SK-N-SH (cell line): ENCODE measurements around the gene KCNJ10. TPM values are rescaled to one million over a fixed set of nuclear protein-coding genes. Genes with fewer than 3 reads are reported as not detected.

Experiments
- CTCF ChIA-PET: fragments of 300-600, 350-600 bp; formaldehyde crosslinking; extraction: SDS; loops from one replicate; lab custom pipeline; 2021; lab: Yijun Ruan, JAX
- POLR2A ChIA-PET: fragments of 350-600 bp; sonication (Branson Sonifier 250); formaldehyde crosslinking; extraction: SDS; loops from one replicate; lab custom pipeline; 2020; ENCODE audit warnings: antibody characterized with exemption, inconsistent platforms; lab: Yijun Ruan, JAX
- DNase-seq: peaks from one replicate; pipeline ENCODE4 v3.0.0; 2012
- H2AFZ ChIP-seq: fragments of 200-600 bp; sonication (generic); 2 replicates; pipeline ENCODE4 v1.8.1; 2016; ENCODE audit warnings: antibody characterized with exemption, mild to moderate bottlenecking, low read depth
- H3F3A ChIP-seq: fragments of 200-600 bp; sonication (generic); replicated peaks from 2 replicates; pipeline ENCODE3; 2016; ENCODE audit warnings: antibody characterized with exemption, mild to moderate bottlenecking; ENCODE audit not compliant: insufficient read depth
- H3K27ac ChIP-seq, 2 experiments: fragments of 200-500 bp in 1 of 2; fragments of 200-600 bp in 1 of 2; sonication (Bioruptor generic) in 1 of 2; sonication (generic), shearing (Covaris generic) in 1 of 2; 2 replicates each; pipeline versions ENCODE4 v1.5.1 to v1.6.1; 2014 to 2016; ENCODE audit warnings: low read depth in 2 of 2, inconsistent platforms in 1 of 2, low read length in 1 of 2, mild to moderate bottlenecking in 1 of 2, mixed read lengths in 1 of 2
- H3K27me3 ChIP-seq: fragments of 200-600 bp; sonication (generic), shearing (Covaris generic); 2 replicates; pipeline ENCODE4 v1.6.1; 2016; ENCODE audit warnings: mixed run types; ENCODE audit not compliant: insufficient read depth
- H3K36me3 ChIP-seq, 2 experiments: fragments of 200-500 bp in 1 of 2; fragments of 200-600 bp in 1 of 2; sonication (Bioruptor generic) in 1 of 2; sonication (generic) in 1 of 2; replicated peaks in 1 of 2; 2 replicates each; pipeline versions ENCODE3 to v1.5.1; 2014 to 2016; ENCODE audit warnings: low read length in 1 of 2, mild to moderate bottlenecking in 1 of 2; ENCODE audit not compliant: insufficient read depth in 2 of 2, control insufficient read depth in 1 of 2
- H3K4me1 ChIP-seq, 2 experiments: fragments of 200-500 bp in 1 of 2; fragments of 200-600 bp in 1 of 2; sonication (Bioruptor generic) in 1 of 2; sonication (generic), shearing (Covaris generic) in 1 of 2; 2 replicates each; pipeline versions ENCODE4 v1.5.1 to v1.6.1; 2014 to 2016; ENCODE audit warnings: low read depth in 1 of 2, low read length in 1 of 2, mixed run types in 1 of 2; ENCODE audit not compliant: insufficient read depth in 2 of 2, control insufficient read depth in 1 of 2
- H3K4me2 ChIP-seq: fragments of 200-600 bp; sonication (generic), shearing (Covaris generic); 2 replicates; pipeline ENCODE4 v1.6.1; 2017; ENCODE audit warnings: mixed run types
- H3K4me3 ChIP-seq, 2 experiments: fragments of 200-500 bp in 1 of 2; fragments of 200-600 bp in 1 of 2; sonication (Bioruptor generic) in 1 of 2; sonication (generic), shearing (Covaris generic) in 1 of 2; 2 replicates each; pipeline versions ENCODE4 v1.5.1 to v1.8.1; 2014 to 2016; ENCODE audit warnings: low read depth in 2 of 2, inconsistent platforms in 1 of 2, low read length in 1 of 2, mild to moderate bottlenecking in 1 of 2, mixed read lengths in 1 of 2, moderate library complexity in 1 of 2
- H3K79me2 ChIP-seq: fragments of 200-600 bp; sonication (generic); 2 replicates; pipeline ENCODE4 v1.8.1; 2017; ENCODE audit warnings: mild to moderate bottlenecking; ENCODE audit not compliant: insufficient read depth
- H3K9ac ChIP-seq: fragments of 200-600 bp; sonication (generic); 2 replicates; pipeline ENCODE4 v1.6.1; 2017; ENCODE audit warnings: mixed run types
- H3K9me2 ChIP-seq: fragments of 200-600 bp; sonication (generic); 2 replicates; pipeline ENCODE4 v1.6.1; 2017; ENCODE audit warnings: mixed run types
- H3K9me3 ChIP-seq: fragments of 200-600 bp; sonication (generic); 2 replicates; pipeline ENCODE4 v1.6.1; 2017; ENCODE audit warnings: mixed run types, mild to moderate bottlenecking, moderate library complexity
- H4K20me1 ChIP-seq: fragments of 200-600 bp; sonication (generic); 2 replicates; pipeline ENCODE4 v1.6.1; 2017; ENCODE audit warnings: mild to moderate bottlenecking, mixed run types; ENCODE audit not compliant: insufficient read depth
- CTCF ChIP-seq: fragments of 200-600 bp; sonication (generic); IDR thresholded peaks from 2 replicates; pipeline ENCODE4 v1.6.1; 2017; ENCODE audit warnings: antibody characterized with exemption, mild to moderate bottlenecking, moderate library complexity
- EP300 ChIP-seq, 2 experiments: IDR thresholded peaks; 2 replicates each; pipeline versions ENCODE4 v1.4.0 to v1.6.1; 2012; ENCODE audit warnings: borderline replicate concordance in 1 of 2, low read depth in 1 of 2, low read length in 1 of 2
- EZH2phosphoT487 ChIP-seq: fragments of 200-600 bp; sonication (generic); IDR thresholded peaks from 2 replicates; pipeline ENCODE4 v1.6.1; 2017; ENCODE audit warnings: low read depth, mixed run types, mild to moderate bottlenecking, antibody characterized with exemption, moderate library complexity, borderline replicate concordance
- FOXM1 ChIP-seq: IDR thresholded peaks from 2 replicates; pipeline ENCODE4 v1.4.0; 2012; ENCODE audit warnings: low read depth, mild to moderate bottlenecking
- GATA2 ChIP-seq: sonication (generic); formaldehyde crosslinking; IDR thresholded peaks from 2 replicates; pipeline ENCODE4 v1.5.0; 2020; ENCODE audit warnings: mild to moderate bottlenecking, missing genetic modification reagents
- MEF2A ChIP-seq: IDR thresholded peaks from 2 replicates; pipeline ENCODE4 v1.4.0; 2012; ENCODE audit warnings: low read depth, borderline replicate concordance
- PBX3 ChIP-seq: IDR thresholded peaks from 2 replicates; pipeline ENCODE4; 2012
- RCOR1 ChIP-seq: fragments of 150-350 bp; IDR thresholded peaks from 2 replicates; pipeline ENCODE4 v1.6.1; 2017; ENCODE audit warnings: antibody characterized with exemption, low read length
- REST ChIP-seq: IDR thresholded peaks from 2 replicates; pipeline ENCODE4 v1.6.1; 2012; ENCODE audit warnings: mild to moderate bottlenecking, low read depth, low read length, moderate library complexity
- RFX5 ChIP-seq: IDR thresholded peaks from 2 replicates; pipeline ENCODE4 v1.6.1; 2012; ENCODE audit warnings: mild to moderate bottlenecking, improper control_type of control experiment, low read length
- SMC3 ChIP-seq: IDR thresholded peaks from 2 replicates; pipeline ENCODE4 v1.6.1; 2012; ENCODE audit warnings: low read depth, low read length, improper control_type of control experiment
- USF1 ChIP-seq: IDR thresholded peaks from 2 replicates; pipeline ENCODE4 v1.4.0; 2012; ENCODE audit warnings: low read depth, borderline replicate concordance
- YY1 ChIP-seq: IDR thresholded peaks from 2 replicates; pipeline ENCODE4 v1.4.0; 2012; ENCODE audit warnings: low read depth, mild to moderate bottlenecking
- ZBTB33 ChIP-seq: IDR thresholded peaks from 2 replicates; pipeline ENCODE4 v1.4.0; 2012; ENCODE audit warnings: low read depth, borderline replicate concordance
- WGBS: methylation state at CpG from one replicate; pipeline ENCODE4 v1.1.6; 2017; ENCODE audit warnings: low lambda C conversion rate; 5-methylcytosine and 5-hydroxymethylcytosine counted together
- polyA plus RNA-seq, 3 experiments: library from polyadenylated mRNA; depleted of rRNA; stranded (reverse); fragments of >200 nt; gene quantifications; 2 replicates each; pipeline ENCODE4 v1.2.3, GENCODE V29; 2012

Gene KCNJ10
- polyA plus RNA-seq, 1 of the 3 experiments (the other 2 are of a cell fraction), result not detected

GRCh38 chr1:159974350-159974965 is 95.5 kb downstream of the KCNJ10 start:
- Histone ChIP-seq H3K79me2 (no peaks in the 10 kb centered on the region), H3K4me3 (no peak overlapping the region), H3K9ac (no peak overlapping the region), H4K20me1 (no peaks in the 10 kb centered on the region), H3K9me2 (no peaks in the 10 kb centered on the region), H3K4me1 (no peaks in the 10 kb centered on the region), H3K9me3 (no peaks in the 10 kb centered on the region), H3K4me2 (no peak overlapping the region), H2AFZ (no peak overlapping the region), H3K27me3 (peaks cover 49% of the 10 kb centered on the region; the same call in 1 of the 2 replicates), H3K36me3 (no peaks in the 10 kb centered on the region), H3K27ac (no peak overlapping the region), H3F3A (no peaks in the 10 kb centered on the region)
- POLR2A ChIA-PET, result no interaction called here
- 34% methylated on average over 7 of the region's 7 CpGs for WGBS
- no peak for DNase-seq
- TF ChIP-seq FOXM1, result no peak
- CTCF ChIA-PET, result no interaction called here

GRCh38 chr1:159973350-159973940 is 96.5 kb downstream of the KCNJ10 start:
- Histone ChIP-seq H3K27me3 (peaks cover 41% of the 10 kb centered on the region; the same call in 1 of the 2 replicates), H3K36me3 (no peaks in the 10 kb centered on the region), H3K4me2 (no peak overlapping the region), H3K4me1 (no peaks in the 10 kb centered on the region), H3K79me2 (no peaks in the 10 kb centered on the region), H3K9me2 (no peaks in the 10 kb centered on the region), H4K20me1 (no peaks in the 10 kb centered on the region), H2AFZ (no peak overlapping the region), H3K9ac (no peak overlapping the region), H3K9me3 (no peaks in the 10 kb centered on the region), H3K4me3 (no peak overlapping the region), H3F3A (no peaks in the 10 kb centered on the region), H3K27ac (no peak overlapping the region)
- ChIA-PET CTCF (interaction anchor here (0.9 to 2.6 kb wide), 3 partner anchors 10 to 34 kb away, joined by 3 to 9 read pairs (median 4); no protein-coding TSS in a partner anchor), POLR2A (no interaction called here)
- TF ChIP-seq EP300 (IDR thresholded peaks at IDR 0.05; ENCODE audit: borderline replicate concordance in 1 of 2, low read depth in 1 of 2, low read length in 1 of 2), result no peak
- no peak for TF ChIP-seq SMC3
- TF ChIP-seq MEF2A, result no peak
- no peak for TF ChIP-seq CTCF
- no peak for TF ChIP-seq YY1
- no peak for TF ChIP-seq EZH2phosphoT487
- no peak for TF ChIP-seq GATA2
- TF ChIP-seq REST, result no peak
- TF ChIP-seq ZBTB33, result no peak
- TF ChIP-seq RFX5, result no peak
- no peak for TF ChIP-seq PBX3
- TF ChIP-seq USF1, result no peak
- no peak for TF ChIP-seq RCOR1
- no peak for DNase-seq
- 7% methylated on average over 6 of the region's 6 CpGs for WGBS
